CD4-positive, alpha-beta T cell treated with Interferon gamma for 1 hour (primary cell): ENCODE measurements around the gene PRAC1.

ENCODE experiments used
- DNase-seq: peaks from one replicate; pipeline ENCODE4 v3.0.0-alpha.2; 2020

PRAC1 gene

GRCh38 chr17:48722201-48722907 lies at the start of gene PRAC1:
Gene PRAC1 (minus strand): TSS chr17:48722518. CDS start chr17:48722392, 126 bp downstream.
- no peak for DNase-seq

GRCh38 chr17:48770954-48771353 lies 48.6 kb upstream of the PRAC1 start:
- no peak for DNase-seq

- DNase-seq = no peak
Measured at GRCh38 chr17:48769009-48769675, 46.8 kb upstream of the PRAC1 start.

- no peak for DNase-seq
Measured at GRCh38 chr17:48767263-48767774, 45.0 kb upstream of the PRAC1 start.

DNA sequence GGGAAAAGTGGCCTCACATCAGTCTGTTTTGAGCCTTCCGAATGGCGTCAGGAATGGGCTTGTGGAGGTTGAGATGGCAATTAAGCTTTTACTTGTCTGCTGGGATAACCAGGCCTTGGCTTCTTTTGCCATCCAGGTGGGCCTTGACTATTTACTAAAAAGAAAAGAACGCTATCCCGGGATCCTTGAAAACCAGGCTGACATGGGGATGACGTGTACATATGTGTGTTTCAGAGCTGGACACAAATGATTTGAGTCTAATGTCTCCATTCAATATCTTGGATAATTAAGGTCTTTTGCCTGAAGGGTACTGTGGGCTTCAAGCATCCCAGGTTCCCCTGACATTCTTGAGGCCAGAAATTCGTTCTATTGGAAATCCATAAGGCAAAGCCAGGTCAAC lies 38.8 kb upstream of the PRAC1 start:
- DNase-seq = no peak

- no peak for DNase-seq
Measured at GRCh38 chr17:48760411-48760810, 38.1 kb upstream of the PRAC1 start.

DNA sequence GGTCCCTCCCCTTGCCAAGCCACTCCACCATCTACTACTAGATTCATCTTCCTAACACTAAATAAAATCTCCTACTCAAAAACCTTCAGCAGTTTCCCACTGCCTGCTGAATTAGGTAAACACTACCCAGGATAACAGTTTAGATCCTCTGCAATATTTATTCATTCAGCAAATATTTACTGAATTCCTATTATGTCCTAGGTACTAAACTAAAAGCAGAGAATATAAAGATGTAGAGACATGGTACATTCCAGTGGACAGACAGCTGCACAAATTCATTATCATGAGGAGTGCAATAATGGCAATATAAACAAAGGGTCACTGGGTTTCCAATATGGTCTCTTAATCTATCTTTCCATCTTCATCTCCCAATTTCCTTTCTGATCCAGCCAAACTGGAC lies 37.0 kb upstream of the PRAC1 start:
- DNase-seq = no peak

GRCh38 chr17:48757524-48757961 lies 35.2 kb upstream of the PRAC1 start:
- no peak for DNase-seq

DNA sequence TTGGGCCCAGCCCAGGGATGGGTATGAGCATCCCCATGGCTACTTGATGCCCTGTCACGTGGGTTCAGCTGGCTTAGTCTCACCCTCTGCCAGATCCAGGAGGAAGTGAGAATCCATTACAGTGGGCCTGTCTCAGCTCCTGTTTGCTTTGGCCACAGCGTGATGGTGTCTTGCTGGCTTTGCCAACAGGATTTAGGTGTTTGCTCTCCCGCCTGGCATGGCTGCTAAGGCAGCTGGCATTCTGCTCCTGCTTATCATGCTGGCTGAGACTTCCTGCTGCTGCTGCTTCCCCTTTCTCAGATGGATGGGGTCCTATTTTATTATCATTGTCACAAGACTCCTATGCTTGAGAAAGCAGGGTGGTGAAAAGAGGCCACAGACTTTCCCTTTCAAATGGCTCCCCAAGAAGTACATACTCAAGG lies 34.5 kb upstream of the PRAC1 start:
- no peak for DNase-seq

DNA sequence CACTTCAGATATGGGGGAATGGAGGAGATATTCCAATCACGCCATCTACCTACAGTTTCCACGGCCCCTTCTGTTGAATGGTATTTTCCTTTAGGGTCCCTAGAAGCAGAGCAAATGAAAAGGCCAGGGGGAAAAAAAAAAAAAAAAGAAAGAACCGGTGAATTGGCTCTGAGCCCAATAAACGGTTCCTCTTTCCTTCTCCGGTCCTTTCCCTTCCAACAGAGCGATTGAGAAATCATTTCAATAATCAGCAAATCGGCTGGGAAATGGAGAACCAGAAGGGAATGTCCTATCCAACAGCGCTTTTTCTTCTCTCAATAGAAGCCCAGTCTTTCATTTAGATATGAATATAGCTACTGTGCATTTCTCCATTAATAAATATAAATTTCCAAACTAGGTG lies 33.0 kb upstream of the PRAC1 start:
- no peak for DNase-seq

- DNase-seq = no peak
Measured at GRCh38 chr17:48754500-48755261, 32.4 kb upstream of the PRAC1 start.

DNA sequence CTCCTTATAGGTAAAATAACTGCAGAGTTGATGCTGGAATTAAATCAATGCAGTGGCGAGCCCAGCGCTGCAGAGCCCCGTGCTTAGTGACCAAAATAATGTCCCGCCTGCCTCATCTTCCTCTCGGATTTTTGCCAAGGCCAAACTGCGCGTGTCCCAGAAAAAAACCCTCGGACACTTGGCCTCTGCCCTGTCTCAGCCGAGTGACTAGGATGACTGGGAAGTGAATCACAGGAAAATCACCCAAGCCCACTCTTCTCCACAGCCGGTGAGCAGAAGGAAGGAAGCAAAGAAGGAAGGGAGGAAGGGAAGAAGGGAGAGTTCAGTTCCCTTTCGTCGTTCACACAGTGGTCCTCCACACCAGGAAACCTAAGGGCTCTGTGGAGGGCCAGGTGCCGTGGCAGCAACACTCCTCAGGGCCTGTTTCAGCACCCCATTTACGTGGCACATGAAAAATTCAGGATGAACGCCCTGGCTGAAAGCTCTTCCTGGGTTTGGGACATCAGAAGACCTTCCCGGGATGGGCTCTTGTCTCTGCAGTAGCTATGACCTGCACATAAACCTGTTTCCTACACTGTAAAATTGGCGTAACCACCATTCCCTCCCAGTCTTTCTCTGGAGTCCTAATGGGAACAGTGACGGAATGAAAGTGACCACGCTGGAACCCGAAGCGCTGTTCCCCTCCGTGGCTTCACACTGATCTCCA lies 31.6 kb upstream of the PRAC1 start:
- DNase-seq = no peak

DNA sequence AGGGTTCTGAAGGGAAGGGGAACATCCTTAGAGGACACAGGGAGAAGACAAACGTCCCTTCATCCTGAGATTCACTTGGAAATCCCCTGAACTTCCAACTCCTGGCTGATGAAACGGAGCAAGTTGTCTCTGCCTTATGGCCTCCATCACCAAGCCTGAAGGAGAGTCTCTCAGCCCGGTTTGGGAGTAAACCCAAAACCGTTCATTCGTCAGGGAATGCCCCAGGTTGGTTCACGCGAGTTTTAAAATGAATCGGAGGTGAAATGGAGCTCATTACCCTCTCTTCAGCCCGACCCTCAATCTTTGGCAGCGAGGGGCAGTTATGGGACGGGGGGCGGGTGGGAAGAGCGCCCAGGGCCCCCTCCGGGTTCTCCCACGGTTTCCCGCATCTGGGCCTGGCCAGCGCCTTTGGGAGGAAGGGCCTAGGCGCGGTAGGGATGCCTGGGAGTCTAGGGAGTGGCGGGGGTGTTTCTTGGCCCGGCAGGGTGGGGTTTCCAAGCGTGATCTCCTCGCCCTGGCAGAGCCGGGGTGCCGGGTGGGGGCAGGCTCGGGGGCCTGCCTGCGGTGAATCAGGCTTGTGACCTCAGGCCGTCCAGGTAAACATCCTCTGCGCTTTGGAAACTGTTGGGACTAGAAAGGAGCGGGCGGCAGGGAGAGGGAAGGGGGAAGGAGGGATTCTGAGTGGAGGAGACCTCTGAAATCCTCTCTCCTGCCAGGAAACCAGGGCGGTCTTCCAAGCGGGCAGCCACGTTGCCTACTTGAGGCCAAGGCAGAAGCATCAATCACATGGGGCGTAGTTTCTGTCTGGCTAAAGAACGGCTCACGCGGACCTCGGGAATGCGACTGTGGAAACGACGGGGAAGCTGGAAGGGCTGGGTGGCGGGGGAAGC lies 30.3 kb upstream of the PRAC1 start:
- DNase-seq = no peak

GRCh38 chr17:48751733-48752398 lies 29.5 kb upstream of the PRAC1 start:
- DNase-seq = no peak

DNA sequence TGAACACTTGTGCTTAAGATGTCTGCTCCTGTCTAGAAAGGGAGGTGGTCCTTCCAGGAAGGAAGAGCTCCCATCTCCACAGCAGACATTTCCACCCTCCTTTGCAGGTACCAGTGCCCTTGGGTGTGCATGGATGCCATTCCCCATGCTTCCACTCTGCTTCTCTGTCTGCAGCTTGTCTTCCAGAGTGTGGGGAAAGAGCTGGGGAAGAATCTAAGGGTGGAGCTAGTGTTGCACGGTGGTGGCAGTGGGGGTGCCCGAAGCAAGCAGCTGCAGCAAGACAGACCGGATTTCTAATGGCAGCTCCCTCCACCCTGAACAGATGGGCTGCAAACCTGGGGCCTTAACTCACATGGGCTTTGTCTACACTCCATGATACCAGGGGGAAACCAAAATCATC lies 28.9 kb upstream of the PRAC1 start:
- DNase-seq = no peak

- DNase-seq = no peak
Measured at GRCh38 chr17:48749621-48750553, 27.6 kb upstream of the PRAC1 start.

DNA sequence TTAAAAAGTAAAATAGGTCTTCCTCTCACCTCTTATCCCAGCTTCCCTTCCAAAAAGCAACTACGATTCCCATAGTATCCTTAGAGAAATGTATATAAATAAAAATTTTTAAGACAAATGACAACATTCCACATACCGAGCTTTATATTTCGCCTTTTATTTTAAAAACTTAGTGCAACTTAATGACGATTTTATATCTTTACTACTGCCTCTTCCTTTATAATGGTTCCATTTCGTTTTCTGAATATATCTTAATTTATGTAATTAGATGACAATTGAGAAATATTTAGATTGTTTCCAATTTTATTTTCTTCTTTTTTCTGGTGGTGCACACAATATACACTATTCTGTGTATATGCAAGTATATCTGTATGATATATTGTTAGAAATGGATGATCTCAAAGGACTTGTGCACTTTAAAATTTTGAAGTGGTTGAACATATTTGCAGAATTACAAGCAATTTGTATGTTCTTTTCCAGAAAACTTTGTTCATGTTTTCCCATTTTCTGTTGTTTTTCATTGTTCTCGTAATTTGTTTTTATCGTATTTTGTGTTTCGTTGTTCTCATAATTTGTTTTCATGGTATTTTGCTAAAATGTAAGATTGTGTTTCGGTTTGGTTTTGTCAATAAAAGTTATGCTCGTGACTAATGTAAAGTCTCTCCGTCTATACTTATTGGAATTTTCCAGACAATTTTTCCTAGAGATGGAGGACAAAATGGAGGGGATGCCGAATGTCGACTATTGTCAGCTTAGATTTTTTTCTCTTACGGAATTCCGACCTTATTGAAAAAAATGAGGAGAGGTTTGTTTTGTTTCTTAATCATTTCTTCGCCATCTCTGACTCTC lies 26.6 kb upstream of the PRAC1 start:
- no peak for DNase-seq

- DNase-seq = no peak
Measured at GRCh38 chr17:48747445-48748363, 25.4 kb upstream of the PRAC1 start.
